Measurements from ENCODE around the gene SLC7A1. TPM values are rescaled to one million over a fixed set of nuclear protein-coding genes. Genes with fewer than 3 reads are reported as not detected.

SLC7A1 gene
- total and polyA plus RNA-seq, 4 donors = 0.90 to 22.6 (median 1.4) TPM

- H3K36me3 ChIP-seq (ENCODE audit: control insufficient read depth in 4 of 4, insufficient read depth in 3 of 4, low read depth in 1 of 4, low read length in 3 of 4) = no peaks in the 10 kb centered on the region
- 86% methylated on average over 4 of the region's 4 CpGs for WGBS
- H3K27ac ChIP-seq (ENCODE audit: low read depth in 1 of 2, low read length in 2 of 2) = no peak overlapping the region
- TF ChIP-seq RXRA (IDR thresholded peaks at IDR 0.05) (no peak), EGR1 (IDR thresholded peaks at IDR 0.05; ENCODE audit: low read depth in 2 of 2) (no peak), TAF1 (conservative IDR thresholded peaks at IDR 0.05) (no peak), FOXA2 (IDR thresholded peaks at IDR 0.05) (no peak), GABPA (IDR thresholded peaks at IDR 0.05 in 1 of 2, conservative IDR thresholded peaks at IDR 0.05 in 1 of 2) (no peak), REST (IDR thresholded peaks at IDR 0.05) (no peak), HNF4G (IDR thresholded peaks at IDR 0.05) (no peak), SP1 (IDR thresholded peaks at IDR 0.05) (no peak), YY1 (IDR thresholded peaks at IDR 0.05) (no peak), CTCF (IDR thresholded peaks at IDR 0.05; ENCODE audit: low read depth, low read length, missing input control) (no peak), FOXA1 (IDR thresholded peaks at IDR 0.05) (no peak), RAD21 (IDR thresholded peaks at IDR 0.05) (no peak), ZBTB33 (IDR thresholded peaks at IDR 0.05) (no peak), HNF4A (conservative IDR thresholded peaks at IDR 0.05) (no peak), ATF3 (IDR thresholded peaks at IDR 0.05) (no peak), NR2F2 (IDR thresholded peaks at IDR 0.05) (no peak), MAX (IDR thresholded peaks at IDR 0.05) (no peak), JUND (IDR thresholded peaks at IDR 0.05) (no peak)
- H3K9ac ChIP-seq (ENCODE audit: low read depth in 1 of 2, low read length in 2 of 2) = no peak overlapping the region
- H3K27me3 ChIP-seq (ENCODE audit: control insufficient read depth in 4 of 4, insufficient read depth in 4 of 4, low read length in 3 of 4) = peaks cover 0 to 2% (median 0%) of the 10 kb centered on the region in 4 donors
- no peaks in the 10 kb centered on the region for H3K9me3 ChIP-seq (ENCODE audit: control insufficient read depth in 4 of 4, low read length in 3 of 4)
- no peak overlapping the region for H3K4me3 ChIP-seq (ENCODE audit: low read depth in 1 of 3, low read length in 3 of 3)
- no peak for DNase-seq (ENCODE audit: low spot score)
- no peaks in the 10 kb centered on the region for H3K4me1 ChIP-seq (ENCODE audit: control insufficient read depth in 4 of 4, insufficient read depth in 4 of 4, low read length in 3 of 4)
Observed at GRCh38 chr13:29508876-29509252, 86.6 kb downstream of the SLC7A1 start.
